ENCODE results near the gene RAD51AP2.

Gene RAD51AP2

GRCh38 chr2:17543131-17543660, 25.0 kb upstream of the RAD51AP2 start:
- Histone ChIP-seq H3K27ac (ENCODE audit: extremely low read depth, low read depth, low read length) (no peak overlapping the region), H3K36me3 (ENCODE audit: control insufficient read depth in 2 of 2, insufficient read depth in 1 of 2, low read length in 2 of 2) (no peaks in the 10 kb centered on the region), H3K4me3 (ENCODE audit: low read depth, low read length) (no peak overlapping the region), H3K4me1 (ENCODE audit: control insufficient read depth, insufficient read depth, low read length) (peaks cover 4% of the 10 kb centered on the region; the same call in 1 of the 2 replicates), H3K9me3 (ENCODE audit: control insufficient read depth, insufficient read depth, low read depth, low read length) (no peaks in the 10 kb centered on the region)
- POLR2A ChIA-PET, result no interaction called here
- CTCF ChIA-PET, result no interaction called here
- TF ChIP-seq BCL6B (tag by site-specific recombination; IDR thresholded peaks at IDR 0.05) (no peak), ZNF169 (tag by site-specific recombination; IDR thresholded peaks at IDR 0.05) (no peak), ZNF558 (tag by site-specific recombination; IDR thresholded peaks at IDR 0.05) (no peak), ZNF513 (tag by site-specific recombination; IDR thresholded peaks at IDR 0.05) (no peak), ZSCAN23 (tag by site-specific recombination; IDR thresholded peaks at IDR 0.05) (no peak), ZNF514 (tag by site-specific recombination; IDR thresholded peaks at IDR 0.05) (no peak), GLIS2 (tag by site-specific recombination; IDR thresholded peaks at IDR 0.05) (no peak), ZNF600 (tag by site-specific recombination; IDR thresholded peaks at IDR 0.05) (no peak)

GRCh38 chr2:17542471-17542870, 24.2 kb upstream of the RAD51AP2 start:
- Histone ChIP-seq H3K4me3 (ENCODE audit: low read depth, low read length) (no peak overlapping the region), H3K27ac (ENCODE audit: extremely low read depth, low read depth, low read length) (no peak overlapping the region), H3K36me3 (ENCODE audit: control insufficient read depth in 2 of 2, insufficient read depth in 1 of 2, low read length in 2 of 2) (no peaks in the 10 kb centered on the region), H3K9me3 (ENCODE audit: control insufficient read depth, insufficient read depth, low read depth, low read length) (no peaks in the 10 kb centered on the region), H3K4me1 (ENCODE audit: control insufficient read depth, insufficient read depth, low read length) (peaks cover 4% of the 10 kb centered on the region; the same call in 1 of the 2 replicates)
- CTCF ChIA-PET, result no interaction called here
- TF ChIP-seq, protein P1, sequence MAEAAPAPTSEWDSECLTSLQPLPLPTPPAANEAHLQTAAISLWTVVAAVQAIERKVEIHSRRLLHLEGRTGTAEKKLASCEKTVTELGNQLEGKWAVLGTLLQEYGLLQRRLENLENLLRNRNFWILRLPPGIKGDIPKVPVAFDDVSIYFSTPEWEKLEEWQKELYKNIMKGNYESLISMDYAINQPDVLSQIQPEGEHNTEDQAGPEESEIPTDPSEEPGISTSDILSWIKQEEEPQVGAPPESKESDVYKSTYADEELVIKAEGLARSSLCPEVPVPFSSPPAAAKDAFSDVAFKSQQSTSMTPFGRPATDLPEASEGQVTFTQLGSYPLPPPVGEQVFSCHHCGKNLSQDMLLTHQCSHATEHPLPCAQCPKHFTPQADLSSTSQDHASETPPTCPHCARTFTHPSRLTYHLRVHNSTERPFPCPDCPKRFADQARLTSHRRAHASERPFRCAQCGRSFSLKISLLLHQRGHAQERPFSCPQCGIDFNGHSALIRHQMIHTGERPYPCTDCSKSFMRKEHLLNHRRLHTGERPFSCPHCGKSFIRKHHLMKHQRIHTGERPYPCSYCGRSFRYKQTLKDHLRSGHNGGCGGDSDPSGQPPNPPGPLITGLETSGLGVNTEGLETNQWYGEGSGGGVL (tag by site-specific recombination; IDR thresholded peaks at IDR 0.05), result no peak
- no peak for TF ChIP-seq ZSCAN23 (tag by site-specific recombination; IDR thresholded peaks at IDR 0.05)
- TF ChIP-seq ZNF629 (tag by site-specific recombination; IDR thresholded peaks at IDR 0.05), result no peak
- TF ChIP-seq ZNF624 (tag by site-specific recombination; IDR thresholded peaks at IDR 0.05), result no peak
- TF ChIP-seq KLF10 (tag by site-specific recombination; IDR thresholded peaks at IDR 0.05), result no peak
- TF ChIP-seq, protein P2, sequence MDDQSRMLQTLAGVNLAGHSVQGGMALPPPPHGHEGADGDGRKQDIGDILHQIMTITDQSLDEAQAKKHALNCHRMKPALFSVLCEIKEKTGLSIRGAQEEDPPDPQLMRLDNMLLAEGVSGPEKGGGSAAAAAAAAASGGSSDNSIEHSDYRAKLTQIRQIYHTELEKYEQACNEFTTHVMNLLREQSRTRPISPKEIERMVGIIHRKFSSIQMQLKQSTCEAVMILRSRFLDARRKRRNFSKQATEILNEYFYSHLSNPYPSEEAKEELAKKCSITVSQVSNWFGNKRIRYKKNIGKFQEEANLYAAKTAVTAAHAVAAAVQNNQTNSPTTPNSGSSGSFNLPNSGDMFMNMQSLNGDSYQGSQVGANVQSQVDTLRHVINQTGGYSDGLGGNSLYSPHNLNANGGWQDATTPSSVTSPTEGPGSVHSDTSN (CRISPR knock-in tag; IDR thresholded peaks at IDR 0.05), result no peak
- TF ChIP-seq KLF1 (tag by site-specific recombination; IDR thresholded peaks at IDR 0.05), result no peak
- no peak for TF ChIP-seq ZNF530 (tag by site-specific recombination; IDR thresholded peaks at IDR 0.05; ENCODE audit: low read depth)
- TF ChIP-seq ZNF157 (tag by site-specific recombination; IDR thresholded peaks at IDR 0.05), result no peak
- no peak for TF ChIP-seq ZNF488 (tag by site-specific recombination; IDR thresholded peaks at IDR 0.05)
- no peak for TF ChIP-seq ZNF48 (tag by site-specific recombination; IDR thresholded peaks at IDR 0.05)
- TF ChIP-seq BCL6B (tag by site-specific recombination; IDR thresholded peaks at IDR 0.05), result no peak
- TF ChIP-seq ZFP69B (tag by site-specific recombination; IDR thresholded peaks at IDR 0.05), result no peak
- TF ChIP-seq ZNF677 (tag by site-specific recombination; IDR thresholded peaks at IDR 0.05), result no peak
- POLR2A ChIA-PET, result no interaction called here

Measured in HEK293 (cell line).